Dedifferentiated amniotic fluid mesenchymal stem cell (primary cell): Measurements from ENCODE around the gene DMRTC2.

Experiments used
- DNase-seq: peaks from one replicate; pipeline ENCODE4 v3.0.0-alpha.2; 2016; ENCODE audit errors: extremely low spot score

Gene DMRTC2

GRCh38 chr19:41847351-41848105, 2.7 kb downstream of the DMRTC2 start:
- no peak for DNase-seq

GRCh38 chr19:41848666-41849065, 3.8 kb downstream of the DMRTC2 start:
- no peak for DNase-seq

DNA sequence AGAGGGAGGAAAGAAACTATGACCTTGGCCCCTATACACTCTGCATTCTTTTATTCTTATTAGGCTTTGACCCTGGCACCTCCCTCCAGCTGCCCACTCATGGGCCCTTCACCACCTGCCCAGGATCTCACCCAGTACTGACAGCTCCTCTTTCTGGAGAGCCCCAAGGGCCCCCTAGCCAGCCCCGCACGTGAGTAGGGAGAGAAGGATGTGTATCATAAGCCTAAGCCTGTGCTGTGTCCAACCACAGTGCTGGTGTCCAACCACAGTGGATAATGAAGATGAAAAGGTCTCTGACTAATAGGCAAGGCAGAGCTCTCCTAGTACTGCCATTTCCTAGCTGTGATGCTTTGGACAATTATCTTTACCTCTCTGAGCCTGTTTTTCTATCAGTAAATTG, 4.2 kb downstream of the DMRTC2 start:
- DNase-seq: no peak

GRCh38 chr19:41850381-41850780, 5.5 kb downstream of the DMRTC2 start:
- no peak for DNase-seq

DNA sequence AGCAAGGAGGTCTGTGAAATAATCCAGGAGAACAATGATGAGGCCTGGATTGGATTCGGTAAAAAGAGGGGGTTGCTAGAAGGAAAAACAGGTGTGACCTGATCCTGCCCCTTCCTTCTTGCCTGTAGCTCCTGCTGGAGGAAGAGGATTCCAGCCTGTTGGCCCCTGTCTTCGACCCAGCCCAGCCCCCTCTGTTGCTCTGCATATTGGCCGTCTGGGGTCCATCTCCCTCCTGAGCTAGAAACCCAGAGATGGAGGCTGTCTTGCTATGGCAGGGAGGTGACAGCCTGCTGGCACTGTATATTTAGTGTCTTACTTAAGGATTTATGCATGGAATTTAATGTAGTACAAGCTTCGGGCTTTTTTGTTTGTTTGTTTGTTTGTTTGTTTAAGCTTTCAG, 6.6 kb downstream of the DMRTC2 start:
- no peak for DNase-seq

DNA sequence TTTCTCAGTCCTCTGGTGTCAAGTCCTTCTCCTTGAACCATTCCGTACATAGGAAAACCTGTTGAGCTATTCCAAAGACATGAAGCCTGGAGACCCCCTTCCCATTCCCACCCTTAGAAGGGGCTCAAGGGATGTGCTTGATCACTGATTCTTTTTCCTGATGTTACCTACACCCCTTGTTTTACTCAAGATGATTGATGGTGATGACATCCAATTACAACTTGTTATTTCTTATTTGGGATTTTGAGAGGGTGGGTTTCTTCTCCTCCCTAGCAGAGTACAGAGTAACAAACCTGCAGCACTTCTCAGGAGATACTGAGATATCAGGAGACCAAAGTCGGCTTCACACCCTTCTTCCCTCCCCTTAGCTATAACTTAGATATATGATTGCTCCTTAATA, 8.5 kb downstream of the DMRTC2 start:
- no peak for DNase-seq

GRCh38 chr19:41853768-41854167, 8.9 kb downstream of the DMRTC2 start:
- no peak for DNase-seq

DNA sequence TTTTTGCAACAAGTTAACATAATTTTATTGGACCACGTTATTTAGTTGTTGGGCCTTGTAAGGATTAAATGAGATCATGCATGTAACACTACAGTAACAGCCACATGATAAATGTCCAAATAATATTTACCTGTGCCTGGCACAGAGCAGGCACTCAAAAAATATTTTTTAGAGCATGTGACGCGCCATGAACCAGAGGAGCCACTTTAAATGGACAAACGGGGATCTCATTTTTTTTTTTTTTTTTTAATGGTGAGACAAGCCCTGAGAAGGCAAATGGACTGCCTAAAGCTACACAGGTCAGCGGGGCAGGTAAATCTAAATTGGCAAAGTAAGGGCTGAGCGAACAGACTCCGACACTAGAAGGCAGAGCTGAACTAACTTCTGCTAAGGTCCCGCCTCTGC, 14.4 kb downstream of the DMRTC2 start:
- DNase-seq: no peak

GRCh38 chr19:41859618-41860418, 15.0 kb downstream of the DMRTC2 start, which contains the start of gene RPS19:
TSS of gene RPS19 (plus strand) at chr19:41860255. CDS start at chr19:41860775, 520 bp downstream.
- peak; percentile 99 for DNase-seq

DNA sequence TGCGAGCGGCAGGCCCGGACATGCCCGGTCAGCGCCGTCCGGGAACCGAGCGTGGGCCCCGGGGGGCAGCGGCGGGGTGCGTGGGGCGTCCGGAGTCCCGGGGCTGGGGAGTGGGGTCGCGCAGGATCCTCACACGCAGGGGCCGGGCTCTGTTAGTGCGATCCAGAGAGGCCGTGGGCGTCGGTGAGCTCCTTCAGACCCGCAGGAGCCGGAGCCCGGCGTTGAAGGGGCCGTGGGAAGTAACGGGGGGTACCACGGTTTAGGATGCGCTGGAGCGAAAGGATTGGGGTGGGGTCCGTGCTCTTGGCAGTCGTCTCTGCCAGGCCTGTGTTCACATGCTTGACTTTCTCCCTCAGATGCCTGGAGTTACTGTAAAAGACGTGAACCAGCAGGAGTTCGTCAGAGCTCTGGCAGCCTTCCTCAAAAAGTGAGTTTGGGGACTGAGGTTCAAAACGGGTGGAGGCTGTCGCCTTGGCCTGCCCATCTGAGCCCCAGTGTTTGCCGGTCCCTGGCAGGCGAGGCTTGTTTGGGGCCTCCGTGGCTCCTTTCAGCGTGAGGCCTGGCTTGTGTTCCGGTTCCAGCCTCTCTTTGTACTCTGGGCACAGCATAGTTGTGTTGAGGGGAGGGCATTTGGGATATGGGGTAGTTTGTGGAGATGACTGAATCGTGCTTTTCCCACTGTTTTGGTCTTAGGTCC, 15.7 kb downstream of the DMRTC2 start:
- DNase-seq: no peak

- DNase-seq: no peak
These were observed 16.4 kb downstream of the DMRTC2 start for GRCh38 chr19:41861116-41861768.

DNA sequence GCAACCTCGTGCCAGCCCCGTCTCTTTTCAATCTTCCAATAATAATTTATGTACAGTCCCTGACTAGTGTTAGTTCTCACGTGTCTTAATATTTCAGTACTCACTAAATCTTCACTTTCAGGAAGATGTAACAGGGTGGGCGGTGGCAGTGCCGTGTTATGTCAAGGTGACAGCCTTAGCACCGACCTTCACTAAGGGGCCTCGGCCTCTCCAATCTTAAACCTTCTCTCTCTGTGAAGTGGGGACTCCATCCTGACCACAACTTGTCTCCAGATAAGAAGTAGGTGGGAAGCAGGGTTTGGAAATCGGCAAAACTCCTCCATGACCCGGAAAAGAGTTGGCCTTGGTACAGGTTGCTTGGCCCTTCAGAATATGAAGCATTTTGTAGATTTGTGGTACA, 17.0 kb downstream of the DMRTC2 start:
- no peak for DNase-seq

GRCh38 chr19:41862445-41862986, 17.7 kb downstream of the DMRTC2 start:
- DNase-seq: no peak

GRCh38 chr19:41863209-41863931, 18.5 kb downstream of the DMRTC2 start:
- no peak for DNase-seq

DNA sequence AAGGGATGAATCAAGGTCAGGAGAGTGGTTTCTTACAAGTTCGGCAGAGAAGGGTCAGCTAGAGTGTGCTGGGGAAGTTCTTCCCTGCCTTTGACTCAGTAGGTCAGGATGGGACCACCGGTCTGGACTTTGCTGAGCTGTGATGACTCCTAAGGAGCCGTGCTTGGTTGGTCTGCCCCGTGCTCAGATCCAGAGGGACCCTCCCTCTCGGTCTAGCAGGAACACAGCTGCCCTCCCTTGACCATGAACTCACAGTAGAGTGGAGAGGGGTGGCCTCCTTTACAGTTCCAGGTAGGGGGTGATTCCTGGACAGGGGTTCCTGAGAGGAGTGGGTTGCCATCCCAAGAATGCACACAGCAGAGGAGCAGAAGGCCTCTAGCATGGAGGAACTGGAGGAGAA, 19.5 kb downstream of the DMRTC2 start:
- DNase-seq: no peak

DNA sequence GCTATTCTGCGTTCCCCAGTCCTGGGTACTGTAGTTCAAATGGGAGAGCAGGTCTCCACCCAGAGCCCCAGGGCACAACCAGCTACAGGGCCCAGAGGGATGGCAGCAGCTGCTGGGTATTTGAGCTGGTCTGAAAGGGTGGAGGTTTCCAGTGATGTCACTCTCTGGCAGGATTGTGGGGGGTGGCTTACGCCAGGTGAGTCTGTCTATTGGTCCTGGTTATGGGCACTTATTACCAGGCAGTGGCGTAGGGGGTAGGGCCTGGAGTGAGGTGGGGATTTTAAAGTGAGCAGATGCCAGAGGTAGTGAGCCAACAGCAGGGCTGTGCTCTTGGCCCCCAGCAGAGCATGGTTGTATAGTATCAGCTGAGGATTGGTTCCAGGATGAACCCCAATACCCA, 21.4 kb downstream of the DMRTC2 start:
- DNase-seq: no peak

GRCh38 chr19:41868120-41868988, 23.5 kb downstream of the DMRTC2 start:
- no peak for DNase-seq

GRCh38 chr19:41868989-41869300, 24.1 kb downstream of the DMRTC2 start:
- DNase-seq: no peak

DNA sequence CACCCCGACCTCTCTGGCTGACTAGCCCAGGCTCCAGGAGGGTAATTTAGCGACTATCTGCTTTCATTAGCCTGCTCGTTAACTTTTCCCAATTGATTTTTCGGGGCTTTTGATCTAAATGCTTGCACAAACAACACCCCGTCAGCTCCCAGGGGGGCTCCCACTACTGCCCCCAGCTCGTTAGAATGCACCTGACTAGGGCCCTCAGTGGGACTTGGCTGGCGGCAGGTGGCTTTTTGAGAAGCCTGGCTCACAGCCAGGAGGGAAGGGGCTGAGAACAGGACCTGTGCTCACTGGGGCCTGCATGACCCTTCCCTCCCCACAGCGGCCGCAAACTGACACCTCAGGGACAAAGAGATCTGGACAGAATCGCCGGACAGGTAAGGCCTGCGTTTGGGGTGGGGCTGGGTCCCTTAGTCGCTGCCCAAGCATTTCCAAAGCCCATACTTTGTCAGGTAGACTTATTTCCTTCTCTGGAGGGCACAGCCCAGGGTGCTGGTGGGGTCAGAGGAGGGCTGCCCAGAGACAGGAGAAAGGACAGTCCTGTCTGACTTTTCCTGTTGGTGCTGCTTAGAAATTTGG, 24.6 kb downstream of the DMRTC2 start:
- DNase-seq: no peak

- DNase-seq: no peak
These were observed 25.6 kb downstream of the DMRTC2 start for GRCh38 chr19:41870401-41870873.
